KMS-11 (cell line): ENCODE measurements around the gene CPNE5.

Source experiments
- H2AFZ ChIP-seq: fragments of 200-600 bp; sonication (generic); 2 replicates; pipeline ENCODE4 v1.6.1; 2016; ENCODE audit warnings: antibody characterized with exemption, mixed run types, low read depth
- H3K27ac ChIP-seq: fragments of 200-600 bp; sonication (generic); 2 replicates; pipeline ENCODE4 v1.6.1; 2016; ENCODE audit warnings: mild to moderate bottlenecking, mixed run types
- H3K27me3 ChIP-seq: fragments of 200-600 bp; sonication (generic); 2 replicates; pipeline ENCODE4 v1.6.1; 2017; ENCODE audit warnings: mild to moderate bottlenecking, low read depth, mixed run types, moderate library complexity; ENCODE audit not compliant: insufficient read depth
- H3K36me3 ChIP-seq: fragments of 200-600 bp; sonication (generic); 2 replicates; pipeline ENCODE4 v1.6.1; 2017; ENCODE audit warnings: mild to moderate bottlenecking, mixed run types; ENCODE audit not compliant: insufficient read depth
- H3K4me1 ChIP-seq: fragments of 200-600 bp; sonication (generic); 2 replicates; pipeline ENCODE4 v1.6.1; 2016; ENCODE audit warnings: mild to moderate bottlenecking, low read depth, mixed run types; ENCODE audit not compliant: poor library complexity, severe bottlenecking
- H3K4me2 ChIP-seq: fragments of 200-600 bp; sonication (generic); 2 replicates; pipeline ENCODE4 v1.7.0; 2016; ENCODE audit warnings: mild to moderate bottlenecking, mixed run types
- H3K4me3 ChIP-seq: fragments of 200-600 bp; sonication (generic); IDR thresholded peaks from 2 replicates; pipeline ENCODE4 v1.6.1; 2017; ENCODE audit warnings: low read depth, low read length, mixed read lengths; ENCODE audit not compliant: insufficient read depth
- H3K79me2 ChIP-seq: fragments of 200-600 bp; sonication (generic); 2 replicates; pipeline ENCODE4 v1.6.1; 2016; ENCODE audit warnings: low read depth, mixed run types; ENCODE audit not compliant: insufficient read depth
- H3K9ac ChIP-seq: fragments of 200-600 bp; sonication (generic); 2 replicates; pipeline ENCODE4 v1.6.1; 2016; ENCODE audit warnings: mild to moderate bottlenecking, mixed run types
- H4K20me1 ChIP-seq: fragments of 200-600 bp; sonication (generic); 2 replicates; pipeline ENCODE4 v1.6.1; 2016; ENCODE audit warnings: mild to moderate bottlenecking, mixed run types; ENCODE audit not compliant: insufficient read depth
- CTCF ChIP-seq: fragments of 200-600 bp; sonication (generic); conservative IDR thresholded peaks from 2 replicates; pipeline ENCODE4 v1.6.1; 2017; ENCODE audit warnings: low read depth, mild to moderate bottlenecking, antibody characterized with exemption, low read length, moderate library complexity, mixed read lengths

The CPNE5 gene

GRCh38 chr6:36742146-36742545 is 97.1 kb downstream of the CPNE5 start:
- Histone ChIP-seq H3K27me3 (no peaks in the 10 kb centered on the region), H3K36me3 (no peaks in the 10 kb centered on the region), H3K27ac (no peak overlapping the region), H3K4me3 (no peak overlapping the region), H3K4me1 (no peaks in the 10 kb centered on the region), H2AFZ (no peak overlapping the region), H3K9ac (no peak overlapping the region), H4K20me1 (no peaks in the 10 kb centered on the region), H3K79me2 (no peaks in the 10 kb centered on the region), H3K4me2 (no peak overlapping the region)
- no peak for TF ChIP-seq CTCF

GRCh38 chr6:36740818-36741179 is 98.4 kb downstream of the CPNE5 start:
- no peaks in the 10 kb centered on the region for H3K27me3 ChIP-seq
- no peak for TF ChIP-seq CTCF
- no peak overlapping the region for H3K27ac ChIP-seq
- no peak overlapping the region for H3K4me2 ChIP-seq
- no peaks in the 10 kb centered on the region for H4K20me1 ChIP-seq
- no peaks in the 10 kb centered on the region for H3K4me1 ChIP-seq
- no peak overlapping the region for H3K9ac ChIP-seq
- H3K4me3 ChIP-seq = no peak overlapping the region
- H3K36me3 ChIP-seq = no peaks in the 10 kb centered on the region
- no peaks in the 10 kb centered on the region for H3K79me2 ChIP-seq
- H2AFZ ChIP-seq = no peak overlapping the region

- TF ChIP-seq CTCF = no peak
- H3K9ac ChIP-seq = no peak overlapping the region
- no peak overlapping the region for H3K27ac ChIP-seq
Observed at GRCh38 chr6:36739947-36740817, 99.1 kb downstream of the CPNE5 start.

GRCh38 chr6:36738108-36738507 is 101.1 kb downstream of the CPNE5 start:
- Histone ChIP-seq H3K79me2 (no peaks in the 10 kb centered on the region), H3K27me3 (no peaks in the 10 kb centered on the region), H4K20me1 (no peaks in the 10 kb centered on the region), H3K4me3 (no peak overlapping the region), H3K36me3 (no peaks in the 10 kb centered on the region), H3K4me1 (no peaks in the 10 kb centered on the region), H3K27ac (no peak overlapping the region), H2AFZ (no peak overlapping the region), H3K4me2 (no peak overlapping the region), H3K9ac (no peak overlapping the region)
- TF ChIP-seq CTCF = no peak

More at GRCh38 chr6:36739947-36740817, 99.1 kb downstream of the CPNE5 start:
- Histone ChIP-seq H3K27me3 (no peaks in the 10 kb centered on the region), H3K79me2 (no peaks in the 10 kb centered on the region), H3K4me1 (no peaks in the 10 kb centered on the region), H4K20me1 (no peaks in the 10 kb centered on the region), H3K4me2 (no peak overlapping the region), H2AFZ (no peak overlapping the region), H3K36me3 (no peaks in the 10 kb centered on the region), H3K4me3 (no peak overlapping the region)
